Smooth muscle cell (in vitro differentiated cells): ENCODE data around the gene SCD5. TPM values are rescaled to one million over a fixed set of nuclear protein-coding genes. Genes with fewer than 3 reads are reported as not detected.

Source experiments
- DNase-seq: peaks from one replicate; lab custom pipeline; 2025; ENCODE audit not compliant: unreplicated experiment; lab: John Stamatoyannopoulos, UW
- H2AFZ ChIP-seq: fragments of 200-600 bp; sonication (generic); 2 replicates; pipeline ENCODE4 v1.6.0; 2016; ENCODE audit warnings: antibody characterized with exemption, low read depth, mild to moderate bottlenecking
- H3F3A ChIP-seq: fragments of 200-600 bp; sonication (generic); 2 replicates; pipeline ENCODE4 v1.6.0; 2017; ENCODE audit warnings: antibody characterized with exemption, low read depth
- H3K27ac ChIP-seq: fragments of 200-600 bp; sonication (generic); 2 replicates; pipeline ENCODE4 v1.5.1; 2016; ENCODE audit warnings: low read depth, mild to moderate bottlenecking
- H3K27me3 ChIP-seq: fragments of 200-600 bp; sonication (generic); 2 replicates; pipeline ENCODE4 v1.6.1; 2016; ENCODE audit warnings: low read depth, mild to moderate bottlenecking
- H3K36me3 ChIP-seq: fragments of 200-600 bp; sonication (generic); 2 replicates; pipeline ENCODE4 v1.5.1; 2016; ENCODE audit warnings: low read depth
- H3K4me1 ChIP-seq: fragments of 200-600 bp; sonication (generic); 2 replicates; pipeline ENCODE4 v1.5.1; 2016; ENCODE audit warnings: low read depth
- H3K4me2 ChIP-seq: fragments of 200-600 bp; sonication (generic); 2 replicates; pipeline ENCODE4 v1.6.0; 2016; ENCODE audit warnings: mild to moderate bottlenecking
- H3K4me3 ChIP-seq: fragments of 200-600 bp; sonication (generic); 2 replicates; pipeline ENCODE4 v1.5.1; 2016; ENCODE audit warnings: mild to moderate bottlenecking
- H3K79me2 ChIP-seq: fragments of 200-600 bp; sonication (generic); 2 replicates; pipeline ENCODE4 v1.6.0; 2016; ENCODE audit warnings: low read depth, mild to moderate bottlenecking
- H3K9ac ChIP-seq: fragments of 200-600 bp; sonication (generic); 2 replicates; pipeline ENCODE4 v1.6.0; 2016; ENCODE audit warnings: low read depth
- H3K9me3 ChIP-seq: fragments of 200-600 bp; sonication (generic); replicated peaks from 2 replicates; pipeline ENCODE4 v1.5.1; 2016; ENCODE audit warnings: low read depth
- H4K20me1 ChIP-seq: fragments of 200-600 bp; sonication (generic); 2 replicates; pipeline ENCODE4 v1.6.0; 2016; ENCODE audit warnings: low read depth
- WGBS: methylation state at CpG from one replicate; pipeline ENCODE4 v1.1.7; 2016; ENCODE audit warnings: low lambda C conversion rate; 5-methylcytosine and 5-hydroxymethylcytosine counted together
- polyA plus RNA-seq: library from polyadenylated mRNA; unstranded; fragments of >200 nt; fragmentation: Nextera tagmentation; extraction: Ambion mirVana; gene quantifications from 2 replicates; pipeline ENCODE4 v1.2.1, GENCODE V29; 2016
- total RNA-seq: library from RNA; depleted of rRNA; stranded (reverse); fragments of >200 nt; gene quantifications from 2 replicates; pipeline ENCODE4 v1.2.3, GENCODE V29; 2014
- TF ChIP-seq, protein P1 (sequence below): fragments of 200-600 bp; sonication (generic); IDR thresholded peaks from 2 replicates; pipeline ENCODE4 v1.5.1; 2017; ENCODE audit warnings: borderline replicate concordance, mild to moderate bottlenecking, antibody characterized with exemption; ENCODE audit not compliant: insufficient read depth, poor library complexity, severe bottlenecking

The SCD5 gene
- total and polyA plus RNA-seq, 2 experiments from 2014 or later = 9.2 to 24.3 TPM

- no peak overlapping the region for H3K4me2 ChIP-seq
- H3K79me2 ChIP-seq = peaks cover 4% of the 10 kb centered on the region
- no peak for DNase-seq
- TF ChIP-seq, protein P1, sequence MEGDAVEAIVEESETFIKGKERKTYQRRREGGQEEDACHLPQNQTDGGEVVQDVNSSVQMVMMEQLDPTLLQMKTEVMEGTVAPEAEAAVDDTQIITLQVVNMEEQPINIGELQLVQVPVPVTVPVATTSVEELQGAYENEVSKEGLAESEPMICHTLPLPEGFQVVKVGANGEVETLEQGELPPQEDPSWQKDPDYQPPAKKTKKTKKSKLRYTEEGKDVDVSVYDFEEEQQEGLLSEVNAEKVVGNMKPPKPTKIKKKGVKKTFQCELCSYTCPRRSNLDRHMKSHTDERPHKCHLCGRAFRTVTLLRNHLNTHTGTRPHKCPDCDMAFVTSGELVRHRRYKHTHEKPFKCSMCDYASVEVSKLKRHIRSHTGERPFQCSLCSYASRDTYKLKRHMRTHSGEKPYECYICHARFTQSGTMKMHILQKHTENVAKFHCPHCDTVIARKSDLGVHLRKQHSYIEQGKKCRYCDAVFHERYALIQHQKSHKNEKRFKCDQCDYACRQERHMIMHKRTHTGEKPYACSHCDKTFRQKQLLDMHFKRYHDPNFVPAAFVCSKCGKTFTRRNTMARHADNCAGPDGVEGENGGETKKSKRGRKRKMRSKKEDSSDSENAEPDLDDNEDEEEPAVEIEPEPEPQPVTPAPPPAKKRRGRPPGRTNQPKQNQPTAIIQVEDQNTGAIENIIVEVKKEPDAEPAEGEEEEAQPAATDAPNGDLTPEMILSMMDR = no peak
- H3K4me1 ChIP-seq = peaks cover 24% of the 10 kb centered on the region
- H3K27me3 ChIP-seq = no peaks in the 10 kb centered on the region
- no peak overlapping the region for H3K4me3 ChIP-seq
- no peaks in the 10 kb centered on the region for H3K36me3 ChIP-seq
- H2AFZ ChIP-seq = no peak overlapping the region
- peaks cover 38% of the 10 kb centered on the region for H3F3A ChIP-seq
- no peaks in the 10 kb centered on the region for H3K9me3 ChIP-seq
- no peaks in the 10 kb centered on the region for H4K20me1 ChIP-seq
- WGBS = 87% methylated on average over 13 of the region's 13 CpGs
- no peak overlapping the region for H3K9ac ChIP-seq
- H3K27ac ChIP-seq = peak overlapping the region; percentile 91
Measured at GRCh38 chr4:82746705-82747574, 51.7 kb downstream of the SCD5 start.

GRCh38 chr4:82745173-82745842 is 53.3 kb downstream of the SCD5 start:
- 45% methylated on average over 6 of the region's 6 CpGs for WGBS
- peak overlapping the region; percentile 9 for H3K4me2 ChIP-seq
- H3K9me3 ChIP-seq = no peaks in the 10 kb centered on the region
- peaks cover 24% of the 10 kb centered on the region for H3K4me1 ChIP-seq
- peaks cover 4% of the 10 kb centered on the region for H3K79me2 ChIP-seq
- DNase-seq = no peak
- H3K36me3 ChIP-seq = no peaks in the 10 kb centered on the region
- peak overlapping the region; percentile 34 for H3K9ac ChIP-seq
- TF ChIP-seq, protein P1 = no peak
- H3K4me3 ChIP-seq = no peak overlapping the region
- no peak overlapping the region for H2AFZ ChIP-seq
- no peaks in the 10 kb centered on the region for H3K27me3 ChIP-seq
- peak overlapping the region; percentile 87 for H3K27ac ChIP-seq
- no peaks in the 10 kb centered on the region for H4K20me1 ChIP-seq
- peaks cover 22% of the 10 kb centered on the region for H3F3A ChIP-seq

GRCh38 chr4:82744284-82744968 is 54.2 kb downstream of the SCD5 start:
- TF ChIP-seq, protein P1 = no peak
- DNase-seq = no peak
- Histone ChIP-seq H4K20me1 (no peaks in the 10 kb centered on the region), H3K36me3 (no peaks in the 10 kb centered on the region), H3K4me3 (no peak overlapping the region), H2AFZ (no peak overlapping the region), H3K4me2 (peak overlapping the region; percentile 9), H3K4me1 (peaks cover 24% of the 10 kb centered on the region), H3K9me3 (no peaks in the 10 kb centered on the region), H3K9ac (peak overlapping the region; percentile 34), H3K79me2 (peaks cover 4% of the 10 kb centered on the region), H3K27ac (peak overlapping the region; percentile 87), H3K27me3 (no peaks in the 10 kb centered on the region), H3F3A (peaks cover 13% of the 10 kb centered on the region)
- WGBS = 76% methylated on average over 5 of the region's 5 CpGs
